Measurements from ENCODE around the gene NUP155. TPM values are rescaled to one million over a fixed set of nuclear protein-coding genes. Genes with fewer than 3 reads are reported as not detected.
A peak's percentile ranks its signal among the peaks of the same experiment; 100 is the strongest.
"Not testable (repeated sequence)": the region's sequence is repeated elsewhere in the genome, so short reads cannot be mapped to it uniquely, and the experiment has no call there.

Gene NUP155
- total RNA-seq = 10 to 100 TPM; 10.3 to 11.4 (median 10.5) TPM

GRCh38 chr5:37370864-37371726, at the start of gene NUP155:
Gene NUP155 (minus strand): TSS chr5:37371106. CDS start chr5:37370977, 129 bp downstream.
- Histone ChIP-seq H3K4me3 (peak within 1 kb of the TSS; percentile 80 to 99 (median 92)), H3K9me3 (no peaks in the 10 kb centered on the region), H3K27ac (peak within 1 kb of the TSS; percentile 75 to 86 (median 83)), H3K4me1 (peaks cover 21 to 25% of the 10 kb centered on the region in 2 donors), H3K27me3 (no peaks in the 10 kb centered on the region), H3K36me3 (no peaks in the 10 kb centered on the region)
- intact Hi-C loops (cut with DNase I; ENCODE audit: low total_unique reads) (loop anchor here (1.0 to 10.0 kb wide), 3 partner anchors 8 to 1216 kb away; partner anchors contain the start of genes LMBRD2, SKP2 and WDR70), in situ Hi-C loops (cut with MboI; ENCODE audit: low sequenced_read_pairs in 4 of 4) (no loop called here)
- DNase-seq = peak; percentile 85
- ATAC-seq = peak; percentile 98
- TF ChIP-seq POLR2A (IDR thresholded peaks at IDR 0.05) = peak; percentile 33 to 58
- TF ChIP-seq CTCF (IDR thresholded peaks at IDR 0.05 in 4 of 5, conservative IDR thresholded peaks at IDR 0.05 in 1 of 5) = peak in 2 of 5 experiments; percentile 5 to 12

GRCh38 chr5:37417347-37417746, 46.4 kb upstream of the NUP155 start:
- Histone ChIP-seq H3K36me3 (peaks cover 0 to 9% of the 10 kb centered on the region in 2 donors), H3K9me3 (no peaks in the 10 kb centered on the region), H3K27ac (no peak overlapping the region), H3K27me3 (no peaks in the 10 kb centered on the region), H3K4me3 (no peak overlapping the region), H3K4me1 (no peaks in the 10 kb centered on the region)
- in situ Hi-C loops (cut with MboI; ENCODE audit: low sequenced_read_pairs in 4 of 4) = loop anchor here (25.0 kb wide), 1 partner anchor 770 kb away; no protein-coding TSS in a partner anchor
- no peak for TF ChIP-seq CTCF (IDR thresholded peaks at IDR 0.05 in 4 of 5, conservative IDR thresholded peaks at IDR 0.05 in 1 of 5)
- no peak for TF ChIP-seq POLR2A (IDR thresholded peaks at IDR 0.05)
- ATAC-seq (no peak), DNase-seq (no peak)
- intact Hi-C loops (cut with DNase I; ENCODE audit: low total_unique reads) = no loop called here

- H3K27me3 ChIP-seq; DNase-seq; H3K4me1 ChIP-seq; H3K27ac ChIP-seq; ATAC-seq; H3K36me3 ChIP-seq; H3K9me3 ChIP-seq; intact Hi-C loops (cut with DNase I; ENCODE audit: low total_unique reads); H3K4me3 ChIP-seq: not testable (repeated sequence)
- in situ Hi-C loops (cut with MboI; ENCODE audit: low sequenced_read_pairs in 4 of 4) = loop anchor here (25.0 kb wide), 1 partner anchor 772 kb away; no protein-coding TSS in a partner anchor
These were observed 44.5 kb upstream of the NUP155 start for GRCh38 chr5:37415456-37415855.

- Histone ChIP-seq H3K27me3 (no peaks in the 10 kb centered on the region), H3K36me3 (peaks cover 0 to 14% of the 10 kb centered on the region in 2 donors), H3K9me3 (no peaks in the 10 kb centered on the region), H3K4me1 (no peaks in the 10 kb centered on the region), H3K27ac (no peak overlapping the region), H3K4me3 (no peak overlapping the region)
- in situ Hi-C loops (cut with MboI; ENCODE audit: low sequenced_read_pairs in 4 of 4) = loop anchor here (25.0 kb wide), 1 partner anchor 775 kb away; no protein-coding TSS in a partner anchor
- TF ChIP-seq POLR2A (IDR thresholded peaks at IDR 0.05) (no peak), CTCF (IDR thresholded peaks at IDR 0.05 in 4 of 5, conservative IDR thresholded peaks at IDR 0.05 in 1 of 5) (no peak)
- DNase-seq (no peak), ATAC-seq (peak in 1 of 2 donors; percentile 34)
- intact Hi-C loops (cut with DNase I; ENCODE audit: low total_unique reads) = loop anchor here (2.0 kb wide), 2 partner anchors 426 to 780 kb away; no protein-coding TSS in a partner anchor
These were observed 41.6 kb upstream of the NUP155 start for GRCh38 chr5:37412515-37412914.

- Histone ChIP-seq H3K4me1 (no peaks in the 10 kb centered on the region), H3K27me3 (no peaks in the 10 kb centered on the region), H3K27ac (no peak overlapping the region), H3K4me3 (no peak overlapping the region), H3K36me3 (peaks cover 0 to 61% of the 10 kb centered on the region in 2 donors), H3K9me3 (no peaks in the 10 kb centered on the region)
- intact Hi-C loops (cut with DNase I; ENCODE audit: low total_unique reads) = no loop called here
- ATAC-seq = no peak
- no peak for DNase-seq
- in situ Hi-C loops (cut with MboI; ENCODE audit: low sequenced_read_pairs in 4 of 4) = loop anchor here (25.0 kb wide), 1 partner anchor 787 kb away; no protein-coding TSS in a partner anchor
- TF ChIP-seq POLR2A (IDR thresholded peaks at IDR 0.05) (no peak), CTCF (IDR thresholded peaks at IDR 0.05 in 4 of 5, conservative IDR thresholded peaks at IDR 0.05 in 1 of 5) (no peak)
These were observed 29.6 kb upstream of the NUP155 start for GRCh38 chr5:37400501-37400900.

Data from gastrocnemius medialis (tissue), 4 donors.